IPS DF 4.7 (cell line): ENCODE results near the gene GTF3C2.

ENCODE experiments used
- DNase-seq: peaks from one replicate; pipeline ENCODE4 v3.0.0-alpha.2; 2013; ENCODE audit warnings: low spot score; ENCODE audit errors: extremely low read depth

Gene GTF3C2, protein sequence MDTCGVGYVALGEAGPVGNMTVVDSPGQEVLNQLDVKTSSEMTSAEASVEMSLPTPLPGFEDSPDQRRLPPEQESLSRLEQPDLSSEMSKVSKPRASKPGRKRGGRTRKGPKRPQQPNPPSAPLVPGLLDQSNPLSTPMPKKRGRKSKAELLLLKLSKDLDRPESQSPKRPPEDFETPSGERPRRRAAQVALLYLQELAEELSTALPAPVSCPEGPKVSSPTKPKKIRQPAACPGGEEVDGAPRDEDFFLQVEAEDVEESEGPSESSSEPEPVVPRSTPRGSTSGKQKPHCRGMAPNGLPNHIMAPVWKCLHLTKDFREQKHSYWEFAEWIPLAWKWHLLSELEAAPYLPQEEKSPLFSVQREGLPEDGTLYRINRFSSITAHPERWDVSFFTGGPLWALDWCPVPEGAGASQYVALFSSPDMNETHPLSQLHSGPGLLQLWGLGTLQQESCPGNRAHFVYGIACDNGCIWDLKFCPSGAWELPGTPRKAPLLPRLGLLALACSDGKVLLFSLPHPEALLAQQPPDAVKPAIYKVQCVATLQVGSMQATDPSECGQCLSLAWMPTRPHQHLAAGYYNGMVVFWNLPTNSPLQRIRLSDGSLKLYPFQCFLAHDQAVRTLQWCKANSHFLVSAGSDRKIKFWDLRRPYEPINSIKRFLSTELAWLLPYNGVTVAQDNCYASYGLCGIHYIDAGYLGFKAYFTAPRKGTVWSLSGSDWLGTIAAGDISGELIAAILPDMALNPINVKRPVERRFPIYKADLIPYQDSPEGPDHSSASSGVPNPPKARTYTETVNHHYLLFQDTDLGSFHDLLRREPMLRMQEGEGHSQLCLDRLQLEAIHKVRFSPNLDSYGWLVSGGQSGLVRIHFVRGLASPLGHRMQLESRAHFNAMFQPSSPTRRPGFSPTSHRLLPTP

DNA sequence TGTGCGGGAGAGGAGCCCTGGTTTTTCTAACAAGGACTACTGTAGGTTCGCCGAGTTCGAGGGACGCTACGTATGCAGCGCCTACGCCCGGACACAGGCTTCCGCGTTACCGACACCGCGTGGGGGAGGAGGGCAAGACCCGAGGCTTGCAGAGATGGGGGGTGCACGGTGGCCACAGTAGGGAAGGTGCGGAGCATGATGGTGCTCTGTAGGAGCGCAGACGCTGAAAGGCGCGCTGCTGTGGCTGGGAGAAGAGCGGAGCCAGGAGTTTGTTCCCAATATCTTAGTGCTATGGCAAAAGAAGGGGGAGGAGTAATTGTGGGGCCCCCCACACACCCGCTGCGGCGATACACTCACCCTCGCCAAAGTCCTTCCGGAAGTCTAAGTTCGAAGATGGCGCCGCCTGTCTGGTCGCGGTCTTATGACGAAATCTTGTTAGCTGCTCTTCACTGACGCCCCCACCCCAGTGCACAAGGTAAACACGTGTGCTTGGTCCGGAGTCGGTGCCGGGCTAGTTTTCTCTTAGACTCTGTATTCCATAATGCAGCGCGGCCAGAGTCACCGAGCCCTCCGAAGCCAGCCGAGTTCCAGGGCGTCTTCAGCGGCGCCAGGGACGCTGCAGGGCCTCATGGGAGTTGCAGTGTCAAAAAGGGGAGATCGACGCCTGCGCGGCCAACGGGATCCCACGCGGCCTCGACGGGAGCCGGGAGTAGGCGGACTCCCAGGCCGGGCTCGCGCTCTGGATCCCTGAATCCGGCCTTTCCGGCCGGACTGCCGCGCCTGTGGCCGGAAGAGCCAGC lies at the start of gene GTF3C2:
GTF3C2 (minus strand) TSS at position 383 of the 800 bp plus-strand sequence. CDS start 13,210 bp downstream, outside the sequence.
- peak; percentile 98 for DNase-seq

DNA sequence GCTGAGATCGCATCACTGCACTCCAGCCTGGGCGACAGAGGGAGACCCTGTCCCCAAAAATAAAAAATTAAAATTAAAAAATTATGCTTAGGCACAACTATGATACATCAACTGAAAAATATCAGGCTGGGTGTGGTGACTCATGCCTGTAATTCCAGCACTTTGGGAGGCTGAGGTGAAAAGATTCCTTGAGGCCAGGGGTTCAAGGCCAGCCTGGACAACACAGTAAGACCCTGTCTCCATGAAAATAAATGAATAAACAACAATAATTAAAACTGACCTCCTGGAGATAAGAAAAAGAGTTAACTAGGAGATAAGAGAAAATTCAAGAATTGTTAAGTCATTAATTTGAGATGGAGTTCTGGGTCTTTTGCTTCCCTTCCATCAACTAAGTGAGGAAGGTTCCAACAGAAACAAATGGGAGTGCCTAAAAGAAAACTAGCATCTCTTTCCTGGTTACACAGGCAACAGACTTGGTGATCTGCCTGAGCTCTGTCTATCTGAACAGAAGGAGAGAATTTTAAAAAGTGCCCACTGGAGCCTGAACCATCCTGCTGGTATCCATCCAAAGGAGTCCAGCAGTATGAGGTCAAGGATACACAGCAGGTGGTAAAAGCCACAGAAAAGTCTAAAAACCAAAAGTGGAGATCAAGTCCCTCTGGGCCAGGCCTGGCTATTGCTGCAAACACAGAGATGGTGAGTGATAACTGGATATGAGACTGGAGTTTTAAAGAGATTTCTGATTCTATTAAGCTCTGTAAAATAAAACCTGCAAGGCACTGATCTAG lies 44.0 kb upstream of the GTF3C2 start:
- no peak for DNase-seq

- DNase-seq = no peak
Observed at GRCh38 chr2:27398962-27399361, 42.4 kb upstream of the GTF3C2 start.

DNA sequence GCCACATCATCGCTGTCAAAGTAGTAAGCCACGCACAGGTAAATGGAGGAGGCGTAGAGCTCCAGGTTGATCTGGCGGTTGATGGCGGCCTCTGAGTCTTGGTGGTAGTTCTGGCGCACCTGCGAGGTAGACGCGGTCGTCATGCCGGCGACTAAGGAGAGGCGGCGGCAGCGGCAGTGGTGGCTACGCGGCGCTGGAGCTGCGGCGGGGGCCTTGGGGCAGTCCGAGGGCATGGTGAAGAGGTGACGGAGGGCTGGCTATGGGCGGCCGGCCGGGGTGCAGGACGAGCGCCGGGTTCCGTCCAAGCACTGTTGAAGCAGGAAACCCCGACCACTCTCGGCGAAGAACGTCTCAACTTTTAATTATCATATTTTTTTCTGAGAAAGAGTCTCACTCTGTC lies 36.7 kb upstream of the GTF3C2 start:
- no peak for DNase-seq

- no peak for DNase-seq
Observed at GRCh38 chr2:27390822-27391679, 34.5 kb upstream of the GTF3C2 start.

GRCh38 chr2:27381577-27382181 lies 25.1 kb upstream of the GTF3C2 start:
- no peak for DNase-seq

DNA sequence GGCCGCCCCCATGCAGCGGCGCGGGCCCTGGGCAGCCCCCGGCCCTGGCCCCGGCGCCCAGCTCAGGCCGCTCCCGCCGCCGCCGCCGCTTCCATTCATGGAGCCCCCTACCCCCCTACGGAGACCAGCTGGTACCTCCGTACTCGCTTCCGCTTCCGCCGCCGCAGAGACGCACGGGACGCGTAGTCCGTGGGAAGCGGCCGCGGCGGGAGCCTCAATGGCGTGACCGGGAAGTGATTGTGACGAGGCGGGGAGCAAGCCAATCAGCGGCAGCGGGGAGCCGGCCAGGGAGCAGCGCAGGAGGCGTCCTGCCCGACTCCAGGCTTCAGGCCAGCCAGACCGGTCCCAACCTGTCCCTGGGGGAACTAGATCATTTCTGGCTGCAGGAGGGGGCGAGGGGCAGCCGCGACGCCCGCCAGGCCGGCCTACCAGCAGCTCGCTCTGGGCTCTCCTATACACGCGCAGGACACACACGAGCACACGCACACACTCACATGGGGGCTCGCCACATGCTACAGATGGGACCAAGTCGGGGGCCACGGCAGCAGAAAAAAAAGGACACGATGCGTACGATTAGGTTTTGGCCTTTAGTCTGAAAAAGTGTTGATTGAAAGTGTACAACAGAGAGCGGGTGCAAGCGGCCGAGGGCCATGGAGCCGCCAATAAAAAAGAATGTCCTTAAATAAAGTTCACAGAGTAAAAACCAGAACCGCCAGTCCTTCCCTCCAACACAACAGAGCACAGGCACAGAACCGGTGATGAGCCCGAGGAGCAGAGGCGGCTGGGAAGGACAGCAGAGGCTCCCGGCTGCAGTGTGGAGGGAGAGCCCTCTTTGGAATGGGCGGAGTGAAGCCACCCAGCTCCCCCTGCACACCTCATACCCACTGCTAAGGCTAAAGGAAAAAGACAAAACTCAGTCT lies 24.3 kb upstream of the GTF3C2 start, which contains the start of gene ZNF513:
ZNF513 (minus strand) TSS at position 109 of the 920 bp plus-strand sequence. CDS start 208 bp downstream, outside the sequence.
- DNase-seq = no peak

- DNase-seq = no peak
Observed at GRCh38 chr2:27379836-27380625, 23.5 kb upstream of the GTF3C2 start.

DNA sequence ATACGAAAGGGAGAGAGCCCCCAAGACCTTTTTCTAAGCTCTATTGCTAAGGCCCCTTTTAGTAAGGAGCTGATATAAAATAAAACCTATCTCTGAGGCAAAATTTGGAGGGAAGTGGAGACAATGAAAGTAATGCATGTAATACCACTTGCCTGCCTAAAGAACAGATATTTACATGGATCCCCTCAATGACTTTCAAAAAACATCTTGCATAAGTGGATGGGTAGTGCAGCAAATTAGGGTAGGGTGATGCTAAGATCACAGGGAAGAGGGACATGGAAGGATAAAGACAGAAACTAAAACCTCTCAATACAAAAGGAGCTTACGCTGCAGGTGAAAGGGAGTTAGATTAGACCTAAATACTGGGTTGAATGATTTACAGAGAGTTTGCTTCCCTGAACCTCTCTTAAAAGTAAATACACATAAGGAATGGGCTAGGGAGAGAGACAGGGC lies 22.8 kb upstream of the GTF3C2 start:
- DNase-seq = no peak

DNA sequence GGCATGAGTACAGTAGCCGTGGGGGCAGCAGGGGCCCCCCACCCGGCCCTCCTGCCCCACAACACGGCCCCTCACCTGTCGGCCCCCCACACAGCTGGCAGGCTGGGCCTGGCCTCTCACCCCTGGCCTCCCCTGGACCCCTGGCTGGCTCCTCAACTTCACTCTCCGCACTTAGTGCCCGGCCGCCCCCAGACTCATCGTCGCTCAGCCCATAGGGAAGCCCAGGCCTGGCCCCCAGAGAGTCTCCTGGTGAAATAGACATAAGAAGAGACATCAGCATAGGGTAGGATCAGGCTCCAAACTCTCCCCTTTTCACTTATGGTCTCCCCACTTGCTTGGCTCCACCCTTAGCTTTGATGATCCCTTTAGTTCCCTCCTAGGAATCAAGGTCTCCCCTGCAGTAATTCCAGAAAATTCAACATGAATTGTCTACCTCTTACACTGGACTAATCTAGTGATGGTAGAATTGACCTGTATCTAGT lies 22.3 kb upstream of the GTF3C2 start:
- no peak for DNase-seq

- DNase-seq = no peak
Observed at GRCh38 chr2:27378096-27378808, 21.7 kb upstream of the GTF3C2 start.

GRCh38 chr2:27377618-27378095 lies 21.1 kb upstream of the GTF3C2 start:
- no peak for DNase-seq

- DNase-seq = no peak
Observed at GRCh38 chr2:27376866-27377617, 20.5 kb upstream of the GTF3C2 start.

DNA sequence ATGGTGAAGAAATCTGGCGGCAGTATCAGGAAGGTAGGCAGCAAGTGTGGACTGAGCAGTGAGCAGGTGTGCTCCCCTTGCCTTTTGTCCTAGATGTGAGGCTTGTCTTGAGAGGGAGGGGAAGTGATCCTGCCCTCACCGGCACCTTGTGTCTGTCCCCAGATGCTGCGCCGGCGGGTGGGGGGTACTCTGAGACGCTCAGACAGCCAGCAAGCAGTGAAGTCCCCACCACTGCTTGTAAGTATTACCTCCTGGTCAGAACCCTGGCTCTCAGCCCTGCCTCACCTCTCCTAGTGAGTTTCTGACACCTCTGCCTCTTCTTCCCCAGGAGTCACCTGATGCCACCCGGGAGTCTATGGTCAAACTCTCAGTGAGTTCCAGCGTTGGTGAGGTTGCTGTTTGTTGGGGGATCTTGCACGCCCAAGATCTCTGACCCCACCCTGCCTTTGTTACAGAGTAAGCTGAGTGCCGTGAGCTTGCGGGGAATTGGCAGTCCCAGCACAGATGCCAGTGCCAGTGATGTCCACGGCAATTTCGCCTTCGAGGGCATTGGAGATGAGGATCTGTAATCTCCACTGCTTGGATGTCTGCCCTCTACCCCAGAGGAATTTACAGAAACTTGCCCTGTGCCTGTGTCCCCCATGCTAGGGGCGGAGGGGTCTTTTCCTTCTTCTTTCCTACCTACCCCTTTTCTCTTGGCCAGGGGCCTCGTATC lies 19.7 kb upstream of the GTF3C2 start:
- DNase-seq = no peak
